Measurements from ENCODE around the gene SEMA4C.

- TF ChIP-seq CTCF (IDR thresholded peaks at IDR 0.05) (no peak), POLR2A (IDR thresholded peaks at IDR 0.05) (no peak), EP300 (IDR thresholded peaks at IDR 0.05) (no peak), POLR2AphosphoS5 (IDR thresholded peaks at IDR 0.05) (no peak)
These were observed 39.7 kb upstream of the SEMA4C start for GRCh38 chr2:96909611-96910021.

Measured in gastroesophageal sphincter (tissue), 3 donors.